ENCODE measurements around the gene TMEM119.

DNA sequence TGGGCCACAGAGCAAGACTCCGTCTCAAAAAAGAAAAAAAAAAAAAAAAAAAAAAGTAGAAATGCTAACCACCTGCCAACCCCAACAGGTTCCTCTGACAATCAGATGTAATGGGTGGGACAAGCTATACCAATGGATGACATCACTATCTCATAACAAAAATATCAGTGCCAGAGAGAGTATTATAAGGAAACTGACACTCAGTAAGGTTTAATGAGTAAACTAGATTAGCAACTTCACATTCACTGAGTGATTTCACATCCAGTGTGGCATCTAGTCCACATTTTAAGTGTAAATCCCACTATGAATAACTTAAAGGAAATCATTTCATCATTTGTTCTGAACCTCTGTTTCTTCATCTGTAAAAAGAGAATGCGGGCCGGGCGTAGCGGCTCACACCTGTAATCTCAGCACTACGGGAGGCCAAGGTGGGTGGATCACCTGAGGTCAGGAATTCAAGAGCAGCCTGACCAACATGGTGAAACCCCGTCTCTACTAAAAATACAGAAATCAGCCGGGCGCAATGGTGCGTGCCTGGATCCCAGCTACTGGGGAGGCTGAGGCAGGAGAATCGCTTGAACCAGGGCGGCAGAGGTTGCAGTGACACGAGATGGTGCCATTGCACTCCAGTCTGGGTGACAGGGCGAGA lies 38.8 kb downstream of the TMEM119 start:
- TF ChIP-seq, protein P1, sequence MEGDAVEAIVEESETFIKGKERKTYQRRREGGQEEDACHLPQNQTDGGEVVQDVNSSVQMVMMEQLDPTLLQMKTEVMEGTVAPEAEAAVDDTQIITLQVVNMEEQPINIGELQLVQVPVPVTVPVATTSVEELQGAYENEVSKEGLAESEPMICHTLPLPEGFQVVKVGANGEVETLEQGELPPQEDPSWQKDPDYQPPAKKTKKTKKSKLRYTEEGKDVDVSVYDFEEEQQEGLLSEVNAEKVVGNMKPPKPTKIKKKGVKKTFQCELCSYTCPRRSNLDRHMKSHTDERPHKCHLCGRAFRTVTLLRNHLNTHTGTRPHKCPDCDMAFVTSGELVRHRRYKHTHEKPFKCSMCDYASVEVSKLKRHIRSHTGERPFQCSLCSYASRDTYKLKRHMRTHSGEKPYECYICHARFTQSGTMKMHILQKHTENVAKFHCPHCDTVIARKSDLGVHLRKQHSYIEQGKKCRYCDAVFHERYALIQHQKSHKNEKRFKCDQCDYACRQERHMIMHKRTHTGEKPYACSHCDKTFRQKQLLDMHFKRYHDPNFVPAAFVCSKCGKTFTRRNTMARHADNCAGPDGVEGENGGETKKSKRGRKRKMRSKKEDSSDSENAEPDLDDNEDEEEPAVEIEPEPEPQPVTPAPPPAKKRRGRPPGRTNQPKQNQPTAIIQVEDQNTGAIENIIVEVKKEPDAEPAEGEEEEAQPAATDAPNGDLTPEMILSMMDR (IDR thresholded peaks at IDR 0.05): no peak
- TF ChIP-seq POLR2A (IDR thresholded peaks at IDR 0.05): no peak
- no peak for TF ChIP-seq EP300 (IDR thresholded peaks at IDR 0.05)

All from tibial nerve (tissue), 4 donors.